Omental fat pad (tissue), 4 donors: ENCODE results near the gene IP6K2. TPM values are rescaled to one million over a fixed set of nuclear protein-coding genes. Genes with fewer than 3 reads are reported as not detected.

Experiments used
- ATAC-seq: fragments of 150-250 bp; one replicate; pipeline ENCODE4 v1.9.1; 2016; ENCODE audit warnings: mild to moderate bottlenecking, moderate library complexity; ENCODE audit not compliant: low FRiP score
- DNase-seq: peaks from one replicate; pipeline ENCODE4 v3.0.0-alpha.2; 2019; ENCODE audit warnings: low spot score
- CTCF ChIP-seq, 3 donors: fragments of 450-650 bp; IDR thresholded peaks; one replicate each; pipeline ENCODE4 v1.5.1; 2016 to 2017; ENCODE audit warnings: antibody characterized with exemption in 3 of 3, mild to moderate bottlenecking in 3 of 3, moderate library complexity in 2 of 3
- total RNA-seq, 4 donors: library from RNA; depleted of rRNA; stranded (reverse); fragments of >200 nt; gene quantifications; one replicate each; pipeline ENCODE4 v1.1.0, GENCODE V29; 2016

IP6K2 gene
- total RNA-seq, 4 donors from 2014 or later = 35.8 to 77.9 (median 73.3) TPM

- DNase-seq (no peak), ATAC-seq (no peak)
- TF ChIP-seq CTCF (IDR thresholded peaks at IDR 0.05) = no peak
Observed at GRCh38 chr3:48716508-48716981, 476 bp downstream of the IP6K2 start.

- no peak for TF ChIP-seq CTCF (IDR thresholded peaks at IDR 0.05)
- DNase-seq (no peak), ATAC-seq (no peak)
Observed at GRCh38 chr3:48715174-48715800, 1.7 kb downstream of the IP6K2 start.

- ATAC-seq = no peak
- DNase-seq = no peak
- no peak for TF ChIP-seq CTCF (IDR thresholded peaks at IDR 0.05)
Observed at GRCh38 chr3:48711727-48712126, 5.3 kb downstream of the IP6K2 start.

- TF ChIP-seq CTCF (IDR thresholded peaks at IDR 0.05) = no peak
- DNase-seq = no peak
- no peak for ATAC-seq
Observed at GRCh38 chr3:48709051-48709461, 8.0 kb downstream of the IP6K2 start.

GRCh38 chr3:48708481-48708889 lies 8.5 kb downstream of the IP6K2 start:
- ATAC-seq = peak; percentile 68
- no peak for TF ChIP-seq CTCF (IDR thresholded peaks at IDR 0.05)
- DNase-seq = no peak

- DNase-seq (no peak), ATAC-seq (no peak)
- no peak for TF ChIP-seq CTCF (IDR thresholded peaks at IDR 0.05)
Observed at GRCh38 chr3:48707157-48707556, 9.9 kb downstream of the IP6K2 start.

GRCh38 chr3:48702320-48702920 lies 14.6 kb downstream of the IP6K2 start:
- DNase-seq = no peak
- TF ChIP-seq CTCF (IDR thresholded peaks at IDR 0.05) = no peak
- ATAC-seq = no peak
